PC-9 (cell line): ENCODE results near the gene XRCC4. TPM values are rescaled to one million over a fixed set of nuclear protein-coding genes. Genes with fewer than 3 reads are reported as not detected.

Experiments used
- BruUV-seq: library from RNA; stranded (reverse); fragments of 400-500 nt; replicated peaks from 2 replicates; lab custom pipeline; 2021; lab: Mats Ljungman, UMichigan
- CTCF ChIA-PET: fragments of 300-600 bp; sonication (Branson Sonifier 250); formaldehyde crosslinking; loops from one replicate; lab custom pipeline; 2022; ENCODE audit warnings: antibody characterized with exemption; lab: Charles Lee
- POLR2A ChIA-PET: fragments of 300-600 bp; sonication (Branson Sonifier 250); formaldehyde crosslinking; loops from one replicate; lab custom pipeline; 2022; ENCODE audit warnings: antibody characterized with exemption; ENCODE audit not compliant: unreplicated experiment; lab: Charles Lee
- DNase-seq, 2 experiments: peaks; one replicate each; pipeline versions ENCODE4 v3.0.0 to v3.0.0-alpha.2; 2015 to 2022; ENCODE audit warnings: mixed read lengths in 1 of 2
- H2AFZ ChIP-seq: fragments of 200-600 bp; sonication (generic); 2 replicates; pipeline ENCODE4 v1.8.1; 2017; ENCODE audit warnings: antibody characterized with exemption
- H3F3A ChIP-seq: fragments of 200-600 bp; sonication (generic); 2 replicates; pipeline ENCODE4 v1.8.1; 2017; ENCODE audit warnings: antibody characterized with exemption, mild to moderate bottlenecking, low read depth; ENCODE audit not compliant: insufficient read depth
- H3K27ac ChIP-seq: fragments of 200-600 bp; sonication (generic); 2 replicates; pipeline ENCODE4 v1.6.1; 2016; ENCODE audit warnings: mixed run types
- H3K27me3 ChIP-seq: fragments of 200-600 bp; sonication (generic); 2 replicates; pipeline ENCODE4 v1.6.1; 2016; ENCODE audit warnings: low read depth, mixed run types; ENCODE audit not compliant: insufficient read depth
- H3K36me3 ChIP-seq: fragments of 200-600 bp; sonication (generic); 2 replicates; pipeline ENCODE4 v1.6.1; 2016; ENCODE audit warnings: low read depth, mixed run types
- H3K4me1 ChIP-seq: fragments of 200-600 bp; sonication (generic); replicated peaks from 2 replicates; pipeline ENCODE4 v1.6.1; 2016; ENCODE audit warnings: mixed run types; ENCODE audit not compliant: insufficient read depth
- H3K4me2 ChIP-seq: fragments of 200-600 bp; sonication (generic); 2 replicates; pipeline ENCODE4 v1.6.1; 2017; ENCODE audit warnings: mixed run types
- H3K4me3 ChIP-seq: fragments of 200-600 bp; sonication (generic); 2 replicates; pipeline ENCODE4 v1.6.1; 2016; ENCODE audit warnings: mixed run types
- H3K79me2 ChIP-seq: fragments of 200-600 bp; sonication (generic); 2 replicates; pipeline ENCODE4 v1.6.1; 2017; ENCODE audit warnings: low read depth, mixed run types
- H3K9me2 ChIP-seq: fragments of 200-600 bp; sonication (generic); 2 replicates; pipeline ENCODE4 v1.8.1; 2017; ENCODE audit warnings: mild to moderate bottlenecking; ENCODE audit not compliant: insufficient read depth
- H3K9me3 ChIP-seq: fragments of 200-600 bp; sonication (generic); 2 replicates; pipeline ENCODE4 v1.8.1; 2016; ENCODE audit warnings: low read depth; ENCODE audit not compliant: insufficient read depth
- H4K20me1 ChIP-seq: fragments of 200-600 bp; sonication (generic); 2 replicates; pipeline ENCODE4 v1.8.1; 2017; ENCODE audit not compliant: insufficient read depth
- EZH2 ChIP-seq: fragments of 200-600 bp; sonication (generic); IDR thresholded peaks from 2 replicates; pipeline ENCODE4 v1.8.0; 2017; ENCODE audit warnings: antibody characterized with exemption, low read depth
- intact Hi-C: fragments of 100-400 bp; cut with micrococcal nuclease; formaldehyde crosslinking; loops from one replicate; pipeline ENCODE4 v1.10.0; 2022; ENCODE audit not compliant: unreplicated experiment
- total RNA-seq: library from RNA; stranded (reverse); gene quantifications from 2 replicates; pipeline ENCODE4 v1.2.3, GENCODE V29; 2021
- TF ChIP-seq, protein P1 (sequence below): fragments of 200-600 bp; sonication (generic); conservative IDR thresholded peaks from 2 replicates; pipeline ENCODE4 v1.6.1; 2017; ENCODE audit warnings: mixed run types, antibody characterized with exemption, mild to moderate bottlenecking, moderate library complexity

XRCC4 gene
- total RNA-seq, 1 experiment from 2014 or later: 12.2 TPM

DNA sequence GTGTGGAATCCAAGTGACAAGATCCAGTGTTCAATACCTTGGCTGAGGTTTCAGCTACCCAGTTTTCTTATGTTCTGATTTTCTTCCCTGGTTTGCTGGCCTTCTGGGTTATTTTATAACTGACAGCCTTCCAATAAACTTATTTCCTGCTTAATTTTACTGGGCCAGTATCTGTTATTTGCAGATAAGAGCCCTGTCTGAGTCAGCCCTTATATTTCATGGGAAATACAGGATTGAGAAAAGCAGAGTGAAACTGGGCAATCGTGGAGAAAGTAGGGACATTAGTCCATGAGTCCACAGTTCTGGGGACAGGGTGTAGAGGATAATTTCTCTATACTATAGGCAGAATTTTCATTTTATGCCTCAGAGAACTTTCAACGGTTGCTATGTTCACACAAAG is 32.4 kb upstream of the XRCC4 start:
- BruUV-seq: no TSS peak
- H3K36me3 ChIP-seq: no peaks in the 10 kb centered on the region
- H4K20me1 ChIP-seq: no peaks in the 10 kb centered on the region
- H3K9me3 ChIP-seq: no peaks in the 10 kb centered on the region
- H3F3A ChIP-seq: no peaks in the 10 kb centered on the region
- CTCF ChIA-PET: interaction anchor here (0.5 kb wide), 1 partner anchor 339 kb away, joined by 4 read pairs; no protein-coding TSS in a partner anchor
- H3K4me1 ChIP-seq: no peaks in the 10 kb centered on the region
- POLR2A ChIA-PET: no interaction called here
- no peak overlapping the region for H3K4me2 ChIP-seq
- DNase-seq: no peak
- no peak overlapping the region for H3K27ac ChIP-seq
- no peaks in the 10 kb centered on the region for H3K79me2 ChIP-seq
- H3K27me3 ChIP-seq: no peaks in the 10 kb centered on the region
- intact Hi-C loops: no loop called here
- no peak overlapping the region for H3K4me3 ChIP-seq
- H3K9me2 ChIP-seq: no peaks in the 10 kb centered on the region
- H2AFZ ChIP-seq: no peak overlapping the region
- TF ChIP-seq, protein P1, sequence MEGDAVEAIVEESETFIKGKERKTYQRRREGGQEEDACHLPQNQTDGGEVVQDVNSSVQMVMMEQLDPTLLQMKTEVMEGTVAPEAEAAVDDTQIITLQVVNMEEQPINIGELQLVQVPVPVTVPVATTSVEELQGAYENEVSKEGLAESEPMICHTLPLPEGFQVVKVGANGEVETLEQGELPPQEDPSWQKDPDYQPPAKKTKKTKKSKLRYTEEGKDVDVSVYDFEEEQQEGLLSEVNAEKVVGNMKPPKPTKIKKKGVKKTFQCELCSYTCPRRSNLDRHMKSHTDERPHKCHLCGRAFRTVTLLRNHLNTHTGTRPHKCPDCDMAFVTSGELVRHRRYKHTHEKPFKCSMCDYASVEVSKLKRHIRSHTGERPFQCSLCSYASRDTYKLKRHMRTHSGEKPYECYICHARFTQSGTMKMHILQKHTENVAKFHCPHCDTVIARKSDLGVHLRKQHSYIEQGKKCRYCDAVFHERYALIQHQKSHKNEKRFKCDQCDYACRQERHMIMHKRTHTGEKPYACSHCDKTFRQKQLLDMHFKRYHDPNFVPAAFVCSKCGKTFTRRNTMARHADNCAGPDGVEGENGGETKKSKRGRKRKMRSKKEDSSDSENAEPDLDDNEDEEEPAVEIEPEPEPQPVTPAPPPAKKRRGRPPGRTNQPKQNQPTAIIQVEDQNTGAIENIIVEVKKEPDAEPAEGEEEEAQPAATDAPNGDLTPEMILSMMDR: no peak
- no peak for TF ChIP-seq EZH2

DNA sequence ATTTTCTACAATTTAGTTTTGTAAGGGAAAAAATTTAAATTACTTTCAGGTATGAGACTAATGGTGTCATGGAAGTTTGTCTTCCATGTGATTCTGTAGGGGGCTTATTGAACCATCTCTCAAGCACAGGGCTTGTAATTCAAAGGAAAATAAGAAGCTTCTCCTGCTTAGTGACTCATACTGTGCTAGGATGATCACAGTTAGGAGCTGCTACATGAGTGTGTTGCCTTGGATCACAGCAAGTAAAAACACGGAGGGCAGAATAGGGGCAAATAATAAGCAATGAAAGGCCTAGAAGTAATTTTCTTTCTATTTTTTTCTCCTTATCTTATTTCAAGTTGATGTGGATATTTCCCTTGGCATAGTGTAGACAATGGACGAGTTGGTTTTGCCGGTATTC is 29.1 kb upstream of the XRCC4 start:
- Histone ChIP-seq H3K9me3 (no peaks in the 10 kb centered on the region), H3K27me3 (no peaks in the 10 kb centered on the region), H3K27ac (no peak overlapping the region), H3K4me2 (no peak overlapping the region), H4K20me1 (no peaks in the 10 kb centered on the region), H3K4me1 (no peaks in the 10 kb centered on the region), H3K9me2 (no peaks in the 10 kb centered on the region), H3K36me3 (no peaks in the 10 kb centered on the region), H3F3A (no peaks in the 10 kb centered on the region), H3K79me2 (no peaks in the 10 kb centered on the region), H2AFZ (no peak overlapping the region), H3K4me3 (no peak overlapping the region)
- ChIA-PET CTCF (no interaction called here), POLR2A (no interaction called here)
- BruUV-seq: no TSS peak
- no peak for DNase-seq
- intact Hi-C loops: no loop called here
- TF ChIP-seq, protein P1: no peak
- TF ChIP-seq EZH2: no peak

DNA sequence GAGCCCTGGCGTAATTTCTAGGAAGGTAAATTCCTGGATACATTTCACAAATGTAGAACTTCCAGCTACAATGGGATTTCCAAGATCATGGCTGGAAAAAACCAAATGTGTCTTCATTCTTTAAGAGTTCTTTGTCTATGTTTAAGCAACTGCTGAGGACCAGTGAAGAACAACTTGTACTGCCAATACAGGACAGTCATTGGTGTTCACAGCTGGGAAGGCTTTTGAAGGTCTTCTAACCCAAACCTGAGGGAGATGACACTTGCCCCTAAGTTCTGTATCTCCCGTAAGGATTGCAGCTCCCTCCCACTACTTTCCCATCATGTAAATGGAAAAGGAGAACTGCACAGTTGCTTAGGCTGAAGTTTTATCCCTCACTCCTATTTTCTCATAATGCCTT is 28.5 kb upstream of the XRCC4 start:
- POLR2A ChIA-PET: no interaction called here
- CTCF ChIA-PET: no interaction called here
- no peaks in the 10 kb centered on the region for H3K9me2 ChIP-seq
- no TSS peak for BruUV-seq
- H3K9me3 ChIP-seq: no peaks in the 10 kb centered on the region
- H3K27me3 ChIP-seq: no peaks in the 10 kb centered on the region
- H3K79me2 ChIP-seq: no peaks in the 10 kb centered on the region
- no peaks in the 10 kb centered on the region for H3F3A ChIP-seq
- intact Hi-C loops: no loop called here
- no peak overlapping the region for H3K4me2 ChIP-seq
- no peak for DNase-seq
- H2AFZ ChIP-seq: no peak overlapping the region
- TF ChIP-seq, protein P1: no peak
- TF ChIP-seq EZH2: no peak
- H3K36me3 ChIP-seq: no peaks in the 10 kb centered on the region
- no peak overlapping the region for H3K4me3 ChIP-seq
- H3K27ac ChIP-seq: no peak overlapping the region
- no peaks in the 10 kb centered on the region for H3K4me1 ChIP-seq
- H4K20me1 ChIP-seq: no peaks in the 10 kb centered on the region
